ENCODE data around the gene ATF3.
"Not testable (repeated sequence)": the region's sequence is repeated elsewhere in the genome, so short reads cannot be mapped to it uniquely, and the experiment has no call there.

The ATF3 gene

GRCh38 chr1:212651521-212651920, 43.0 kb downstream of the ATF3 start:
- DNase-seq (ENCODE audit: low read depth), result no peak

GRCh38 chr1:212651977-212652376, 43.4 kb downstream of the ATF3 start:
- no peak for DNase-seq (ENCODE audit: low read depth)

DNA sequence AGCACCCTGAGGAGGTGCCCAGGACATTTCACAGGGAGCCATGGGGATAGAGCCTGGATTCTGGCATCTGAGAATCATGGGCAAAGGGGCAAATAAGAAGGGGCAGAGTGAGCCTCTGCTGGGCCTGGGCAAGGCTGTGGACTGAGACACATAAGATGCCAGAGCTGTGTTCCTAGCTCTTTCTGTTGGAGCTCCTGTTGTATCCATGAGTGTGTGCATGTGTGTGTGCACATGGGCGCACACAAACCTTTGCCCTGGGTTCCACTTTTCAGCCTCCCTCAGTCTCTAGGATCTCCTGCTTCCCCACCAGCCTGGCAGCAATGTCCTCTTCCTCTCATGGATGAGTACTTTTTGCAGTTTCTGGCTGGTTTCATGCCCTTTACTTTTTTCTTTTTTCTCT, 44.0 kb downstream of the ATF3 start:
- DNase-seq (ENCODE audit: low read depth), result no peak

DNA sequence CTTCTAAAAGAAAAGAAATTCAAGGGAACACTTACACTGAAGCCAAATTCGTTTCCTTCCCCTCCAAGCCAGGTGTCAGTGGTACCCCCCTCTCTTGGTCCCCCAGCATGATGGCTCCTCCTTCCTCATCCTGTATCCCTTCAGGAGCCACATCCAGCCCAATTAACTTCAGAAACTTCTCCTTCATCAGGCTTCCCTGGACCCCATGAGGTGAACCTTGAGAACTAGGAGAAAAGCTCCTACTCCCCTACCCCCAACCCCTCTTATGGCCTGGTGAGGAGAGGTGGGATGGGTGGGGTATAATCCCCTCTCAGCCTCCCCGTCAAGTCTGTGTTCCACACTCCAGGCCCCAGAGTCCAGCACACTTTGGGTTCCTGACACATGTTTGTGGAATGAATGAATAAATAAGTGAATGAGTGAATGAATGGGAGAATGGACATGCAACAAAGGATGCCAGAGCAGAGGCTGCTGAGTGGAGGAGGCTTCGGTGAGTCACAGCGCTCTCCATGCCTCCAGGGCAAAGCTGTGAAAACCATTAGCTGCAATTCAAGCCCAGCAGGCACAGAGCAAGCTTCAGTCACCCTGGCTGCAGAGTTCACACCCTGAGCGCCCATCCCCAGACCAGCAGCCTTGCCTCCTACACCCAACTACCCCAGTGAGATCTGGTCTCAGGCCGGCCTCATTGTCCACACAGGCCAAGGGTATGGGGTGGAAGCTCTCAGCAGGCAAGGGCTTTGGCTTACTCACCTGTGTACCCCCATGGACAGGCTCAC, 47.3 kb downstream of the ATF3 start:
- DNase-seq (ENCODE audit: low read depth), result no peak

- no peak for DNase-seq (ENCODE audit: low read depth)
Measured at GRCh38 chr1:212656730-212657129, 48.2 kb downstream of the ATF3 start.

- DNase-seq (ENCODE audit: low read depth), result not testable (repeated sequence)
Measured at GRCh38 chr1:212658250-212658649, 49.7 kb downstream of the ATF3 start.

GRCh38 chr1:212664409-212665199, 56.0 kb downstream of the ATF3 start:
- no peak for DNase-seq (ENCODE audit: low read depth)

GRCh38 chr1:212665241-212666115, 56.9 kb downstream of the ATF3 start:
- peak; percentile 58 for DNase-seq (ENCODE audit: low read depth)

GRCh38 chr1:212666116-212666775, 57.7 kb downstream of the ATF3 start:
- no peak for DNase-seq (ENCODE audit: low read depth)

DNA sequence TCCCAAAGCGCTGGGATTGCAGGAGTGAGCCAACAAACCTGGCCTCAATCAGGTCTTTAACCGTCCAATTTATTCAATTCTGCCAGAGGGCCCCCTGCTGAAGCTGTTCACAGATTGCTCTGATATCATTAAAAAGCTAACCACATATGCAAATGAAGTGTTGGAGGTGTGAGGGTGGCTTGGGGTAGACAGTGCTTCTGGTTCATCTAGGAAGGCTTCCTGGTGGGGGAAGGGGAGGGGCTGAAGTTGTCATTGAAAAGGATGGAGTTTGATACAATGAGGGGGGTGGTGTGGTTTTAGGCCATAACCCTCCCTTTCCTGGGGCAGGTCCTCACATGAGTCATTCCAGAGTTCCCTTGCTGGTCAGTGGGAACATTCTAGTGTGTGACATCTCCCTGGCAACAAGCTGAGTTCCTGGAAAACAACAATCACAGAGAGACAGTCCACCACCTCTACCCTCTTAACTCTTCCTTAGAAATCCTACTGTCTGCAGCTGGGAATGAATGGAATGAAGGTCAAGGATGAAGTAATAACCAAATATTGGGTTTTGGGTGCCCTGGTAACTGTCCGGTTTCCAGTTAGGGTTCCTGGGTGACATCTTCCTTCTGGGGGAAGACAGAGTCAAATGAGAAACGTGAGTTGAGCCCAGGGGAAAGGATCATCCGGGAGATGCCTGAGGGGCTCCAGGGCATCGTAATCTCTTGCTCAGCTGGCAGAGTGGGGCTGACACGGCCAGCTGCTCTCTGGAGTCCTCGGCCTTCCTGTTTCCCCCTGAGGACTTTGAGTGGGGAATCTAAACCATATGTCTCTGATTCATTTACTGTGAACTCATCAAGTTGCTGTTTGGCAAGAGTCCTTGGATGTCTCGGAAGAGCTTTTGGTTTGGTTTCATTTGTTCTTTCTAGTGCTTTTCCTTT, 58.9 kb downstream of the ATF3 start:
- DNase-seq (ENCODE audit: low read depth), result no peak

GRCh38 chr1:212668477-212668876, 59.9 kb downstream of the ATF3 start:
- no peak for DNase-seq (ENCODE audit: low read depth)

DNA sequence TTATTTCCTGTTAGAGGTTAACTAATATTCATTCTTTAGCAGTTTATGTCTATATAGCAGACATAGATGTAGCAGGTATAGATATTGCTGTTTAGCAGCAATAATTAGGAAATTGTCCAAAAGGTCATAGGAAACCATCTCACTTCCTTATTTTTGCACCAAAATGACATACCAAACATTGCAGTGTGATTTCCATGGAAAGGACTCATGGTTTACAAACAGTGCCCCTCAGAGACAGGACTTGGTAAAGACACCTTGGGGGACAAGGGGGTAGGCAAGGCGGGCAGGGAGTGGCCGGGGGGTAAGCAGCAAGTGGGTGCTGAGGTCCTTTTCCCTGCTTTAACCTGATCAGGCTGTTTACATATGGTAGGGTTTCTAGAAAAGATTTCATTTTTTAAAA, 60.5 kb downstream of the ATF3 start:
- no peak for DNase-seq (ENCODE audit: low read depth)

DNA sequence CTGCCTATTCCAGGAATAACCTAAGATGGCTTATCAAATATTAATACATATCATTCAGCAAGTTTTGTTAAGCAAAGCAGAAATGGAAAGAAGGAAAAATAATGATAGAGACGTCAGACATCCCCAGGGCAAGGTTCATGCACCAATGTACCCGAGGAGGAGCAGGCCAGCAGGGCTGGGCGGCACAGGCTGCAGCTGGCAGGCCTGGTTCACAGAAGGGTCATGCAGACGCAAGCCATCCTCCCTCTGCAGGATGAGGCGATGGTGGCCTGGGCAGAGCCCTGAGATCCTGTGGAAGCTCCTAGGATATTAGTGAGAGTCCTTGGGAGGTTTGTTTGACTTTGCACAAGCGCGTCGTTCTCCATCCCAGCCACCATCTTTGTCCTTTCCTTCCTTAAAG, 61.0 kb downstream of the ATF3 start:
- no peak for DNase-seq (ENCODE audit: low read depth)

GRCh38 chr1:212670301-212670700, 61.7 kb downstream of the ATF3 start:
- DNase-seq (ENCODE audit: low read depth), result no peak

All from T follicular helper cell (primary cell).